H1 (cell line): ENCODE data around the gene C1orf50. TPM values are rescaled to one million over a fixed set of nuclear protein-coding genes. Genes with fewer than 3 reads are reported as not detected.

Source experiments
- NANOG ChIP-seq: IDR thresholded peaks from 2 replicates; pipeline ENCODE4 v1.6.1; 2011; ENCODE audit warnings: low read length, low read depth, mild to moderate bottlenecking, inconsistent platforms; ENCODE audit not compliant: insufficient read depth, poor library complexity, severe bottlenecking
- SAP30 ChIP-seq: fragments of 300-600 bp; sonication (generic); IDR thresholded peaks from 2 replicates; pipeline ENCODE4 v1.7.1; 2012; ENCODE audit warnings: low read length, moderate library complexity, mild to moderate bottlenecking, inconsistent platforms; ENCODE audit not compliant: insufficient read depth, insufficient replicate concordance
- SP2 ChIP-seq: IDR thresholded peaks from 2 replicates; pipeline ENCODE4 v1.6.1; 2012; ENCODE audit warnings: mild to moderate bottlenecking, low read length, inconsistent platforms
- TBP ChIP-seq: IDR thresholded peaks from 2 replicates; pipeline ENCODE4 v1.6.1; 2011; ENCODE audit warnings: low read depth, low read length, improper control_type of control experiment
- polyA plus RNA-seq, 7 experiments: library from polyadenylated mRNA; depleted of rRNA in 3 of 7; stranded (reverse) in 5 of 7; unstranded in 2 of 7; fragments of >200 nt in 5 of 7; fragments of 200-250 nt in 2 of 7; gene quantifications; 1 replicate in 5 of 7; 2 replicates in 1 of 7; 4 replicates in 1 of 7; pipeline versions ENCODE4 v1.2.1 to v1.2.3, GENCODE V29; 2011 to 2013; ENCODE audit warnings: missing spikeins in 2 of 7, mixed read lengths in 2 of 7
- total RNA-seq: library from RNA; stranded (reverse); fragmentation: NEBNext Ultra II Directional; extraction: Animal tissue kit (Norgen Biotek cat#: 25700); gene quantifications from 2 replicates; pipeline ENCODE4 v1.2.1, GENCODE V29; 2021

The C1orf50 gene
- total and polyA plus RNA-seq, 2 of the 8 experiments (the other 6 are each of a cell fraction or from before 2014, with no cell fraction given) = 3.2 to 7.1 TPM

DNA sequence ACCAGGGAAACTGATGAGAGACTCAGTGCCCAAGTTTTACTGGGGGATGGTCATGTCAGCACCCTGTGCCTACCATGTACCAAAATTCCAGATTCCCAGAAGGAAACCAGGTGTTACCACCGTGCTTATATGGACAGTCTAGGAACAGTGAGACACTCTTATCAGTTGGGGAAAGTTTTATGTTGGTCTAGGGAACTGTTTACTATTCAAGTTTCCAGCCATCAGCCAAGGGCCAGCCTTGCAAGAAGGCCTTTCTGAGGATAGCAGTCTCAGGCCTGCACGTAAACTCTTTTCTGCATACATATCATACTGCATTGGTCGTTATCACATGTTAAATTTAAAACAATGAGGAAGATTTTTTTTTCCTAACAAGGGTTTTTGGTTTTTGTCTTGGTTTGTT is 30.4 kb downstream of the C1orf50 start (continued):
- TF ChIP-seq NANOG (no peak), SAP30 (no peak), TBP (no peak), SP2 (no peak)
